Loucy (cell line): Measurements from ENCODE around the gene PALD1.

Experiments
- EZH2phosphoT487 ChIP-seq: fragments of 200-600 bp; IDR thresholded peaks from 2 replicates; pipeline ENCODE4 v1.6.1; 2018; ENCODE audit warnings: antibody characterized with exemption, mild to moderate bottlenecking, moderate library complexity, borderline replicate concordance
- TF ChIP-seq, protein P1 (sequence below): fragments of 200-600 bp; sonication (generic); conservative IDR thresholded peaks from 2 replicates; pipeline ENCODE4 v1.5.1; 2014; ENCODE audit warnings: mild to moderate bottlenecking, antibody characterized with exemption, low read length

DNA sequence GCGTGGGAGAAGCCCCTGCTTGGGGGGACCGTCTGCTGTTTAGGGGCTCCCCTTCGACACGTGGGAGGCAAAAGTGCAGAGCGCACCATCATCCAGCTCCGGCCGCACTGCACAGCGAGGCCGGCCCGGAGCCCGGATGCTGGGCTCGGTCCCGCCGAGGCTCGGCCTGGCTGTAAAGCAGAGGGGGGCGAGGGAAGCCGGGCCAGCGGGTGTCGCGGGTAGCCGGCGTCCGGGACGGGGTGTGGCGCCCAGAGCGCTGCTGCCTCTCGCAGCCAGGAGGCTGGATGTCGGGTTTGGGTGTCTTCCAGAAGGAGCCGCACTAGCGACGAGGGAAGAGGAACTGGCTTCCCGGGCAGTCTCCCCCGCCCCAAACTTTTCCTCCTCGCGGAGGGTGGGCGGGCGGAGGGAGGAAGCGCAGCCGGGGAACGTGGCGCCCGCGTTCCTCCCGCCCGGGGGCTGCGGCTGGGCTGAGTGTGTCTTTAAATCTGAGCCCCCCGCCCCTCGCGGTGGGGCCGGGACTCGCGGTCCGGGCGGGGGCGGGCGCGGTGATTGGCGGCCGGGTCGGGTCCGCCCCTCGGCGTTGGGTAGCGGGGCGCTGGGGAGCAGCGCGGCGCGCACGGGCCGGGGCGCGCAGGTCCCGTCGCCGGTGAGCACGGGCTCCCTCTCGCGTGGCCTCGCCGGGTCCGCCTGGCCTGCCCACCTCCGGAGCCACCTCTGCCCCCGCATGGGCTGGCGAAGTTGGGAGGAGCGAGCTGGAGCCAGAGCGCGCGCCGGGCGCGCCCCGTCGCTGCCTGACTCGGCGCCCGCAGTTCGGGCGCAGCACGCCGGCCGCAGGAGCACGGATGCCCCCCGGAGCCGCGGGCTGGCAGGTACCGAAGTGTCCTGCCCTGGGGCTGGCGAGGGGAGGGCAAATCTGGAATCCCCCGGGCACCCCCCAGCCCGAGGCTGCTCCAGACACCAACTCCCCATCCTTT, at the start of gene PALD1:
- TF ChIP-seq, protein P1, sequence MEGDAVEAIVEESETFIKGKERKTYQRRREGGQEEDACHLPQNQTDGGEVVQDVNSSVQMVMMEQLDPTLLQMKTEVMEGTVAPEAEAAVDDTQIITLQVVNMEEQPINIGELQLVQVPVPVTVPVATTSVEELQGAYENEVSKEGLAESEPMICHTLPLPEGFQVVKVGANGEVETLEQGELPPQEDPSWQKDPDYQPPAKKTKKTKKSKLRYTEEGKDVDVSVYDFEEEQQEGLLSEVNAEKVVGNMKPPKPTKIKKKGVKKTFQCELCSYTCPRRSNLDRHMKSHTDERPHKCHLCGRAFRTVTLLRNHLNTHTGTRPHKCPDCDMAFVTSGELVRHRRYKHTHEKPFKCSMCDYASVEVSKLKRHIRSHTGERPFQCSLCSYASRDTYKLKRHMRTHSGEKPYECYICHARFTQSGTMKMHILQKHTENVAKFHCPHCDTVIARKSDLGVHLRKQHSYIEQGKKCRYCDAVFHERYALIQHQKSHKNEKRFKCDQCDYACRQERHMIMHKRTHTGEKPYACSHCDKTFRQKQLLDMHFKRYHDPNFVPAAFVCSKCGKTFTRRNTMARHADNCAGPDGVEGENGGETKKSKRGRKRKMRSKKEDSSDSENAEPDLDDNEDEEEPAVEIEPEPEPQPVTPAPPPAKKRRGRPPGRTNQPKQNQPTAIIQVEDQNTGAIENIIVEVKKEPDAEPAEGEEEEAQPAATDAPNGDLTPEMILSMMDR = no peak
- no peak for TF ChIP-seq EZH2phosphoT487
